Neuronal stem cell (in vitro differentiated cells): ENCODE measurements around the gene GATD1.

Experiments used
- DNase-seq: peaks from one replicate; pipeline ENCODE4 v3.0.0-alpha.2; 2013; ENCODE audit warnings: low spot score
- H2AFZ ChIP-seq: one replicate; pipeline ENCODE4 v1.6.1; 2013; ENCODE audit warnings: mild to moderate bottlenecking, low read length, inconsistent platforms
- H2AK5ac ChIP-seq: 2 replicates; pipeline ENCODE4 v1.6.1; 2013; ENCODE audit warnings: low read depth, mild to moderate bottlenecking, inconsistent platforms, low read length, moderate library complexity, mixed read lengths
- H2BK120ac ChIP-seq: 2 replicates; pipeline ENCODE4 v1.6.1; 2013; ENCODE audit warnings: low read depth, mild to moderate bottlenecking, inconsistent platforms, low read length, moderate library complexity, mixed read lengths
- H2BK12ac ChIP-seq: one replicate; pipeline ENCODE4 v1.6.1; 2013; ENCODE audit warnings: low read length, inconsistent platforms
- H2BK15ac ChIP-seq: 2 replicates; pipeline ENCODE4 v1.6.1; 2013; ENCODE audit warnings: mild to moderate bottlenecking, low read length, inconsistent platforms, mixed read lengths
- H2BK5ac ChIP-seq: one replicate; pipeline ENCODE4 v1.6.1; 2013; ENCODE audit warnings: inconsistent platforms, mild to moderate bottlenecking, low read length, moderate library complexity
- H3K14ac ChIP-seq: one replicate; pipeline ENCODE4 v1.6.1; 2013; ENCODE audit warnings: low read length, inconsistent platforms
- H3K18ac ChIP-seq: 2 replicates; pipeline ENCODE4 v1.6.1; 2013; ENCODE audit warnings: low read length, inconsistent platforms
- H3K23ac ChIP-seq: 2 replicates; pipeline ENCODE4 v1.6.1; 2013; ENCODE audit warnings: low read depth, mild to moderate bottlenecking, mixed read lengths, low read length, inconsistent platforms; ENCODE audit not compliant: poor library complexity
- H3K27ac ChIP-seq: replicated peaks from 3 replicates; pipeline ENCODE4 v1.5.1; 2013; ENCODE audit warnings: low read length, inconsistent platforms
- H3K27me3 ChIP-seq, 3 experiments: 2 replicates each; pipeline ENCODE4 v1.6.1; 2013; ENCODE audit warnings: low read length in 3 of 3, mild to moderate bottlenecking in 2 of 3, inconsistent platforms in 1 of 3, low read depth in 1 of 3, mixed read lengths in 1 of 3, moderate library complexity in 1 of 3; ENCODE audit not compliant: control insufficient read depth in 3 of 3, insufficient read depth in 3 of 3
- H3K36me3 ChIP-seq, 2 donors: replicated peaks in 1 of 2; 2 replicates each; pipeline ENCODE4 v1.6.1; 2013; ENCODE audit warnings: low read length in 2 of 2; ENCODE audit not compliant: control insufficient read depth in 2 of 2, insufficient read depth in 2 of 2
- H3K4ac ChIP-seq: 2 replicates; pipeline ENCODE4 v1.6.1; 2013; ENCODE audit warnings: inconsistent platforms, mild to moderate bottlenecking, low read length, moderate library complexity
- H3K4me1 ChIP-seq, 2 donors: 1 replicate in 1 of 2; 2 replicates in 1 of 2; pipeline ENCODE4 v1.6.1; 2013; ENCODE audit warnings: low read length in 2 of 2, low read depth in 1 of 2; ENCODE audit not compliant: control insufficient read depth in 2 of 2, insufficient read depth in 1 of 2
- H3K4me2 ChIP-seq: one replicate; pipeline ENCODE4 v1.6.1; 2013; ENCODE audit warnings: mild to moderate bottlenecking, low read length, inconsistent platforms; ENCODE audit not compliant: insufficient read depth, poor library complexity, severe bottlenecking
- H3K4me3 ChIP-seq, 2 donors: 2 replicates each; pipeline ENCODE4 v1.5.1; 2013; ENCODE audit warnings: low read length in 2 of 2, mild to moderate bottlenecking in 2 of 2, inconsistent platforms in 1 of 2, moderate library complexity in 1 of 2
- H3K79me1 ChIP-seq: one replicate; pipeline ENCODE4 v1.6.1; 2013; ENCODE audit warnings: low read depth, mild to moderate bottlenecking, inconsistent platforms, low read length, moderate library complexity
- H3K9ac ChIP-seq: one replicate; pipeline ENCODE4 v1.6.1; 2013; ENCODE audit warnings: mild to moderate bottlenecking, low read depth, low read length, inconsistent platforms; ENCODE audit not compliant: poor library complexity
- H3K9me3 ChIP-seq, 2 donors: replicated peaks in 1 of 2; 2 replicates each; pipeline versions ENCODE3 to v1.6.1; 2013; ENCODE audit warnings: low read length in 2 of 2, mild to moderate bottlenecking in 2 of 2, inconsistent platforms in 1 of 2, low read depth in 1 of 2, mixed read lengths in 1 of 2, moderate library complexity in 1 of 2; ENCODE audit not compliant: control insufficient read depth in 2 of 2, insufficient read depth in 1 of 2
- H4K8ac ChIP-seq: one replicate; pipeline ENCODE4 v1.6.1; 2013; ENCODE audit warnings: low read depth, mild to moderate bottlenecking, inconsistent platforms, low read length, moderate library complexity
- H4K91ac ChIP-seq: one replicate; pipeline ENCODE4 v1.6.1; 2013; ENCODE audit warnings: low read length, low read depth, mild to moderate bottlenecking, inconsistent platforms; ENCODE audit not compliant: poor library complexity
- WGBS, 2 donors: extraction: QIAGEN DNeasy Blood & Tissue Kit; methylation state at CpG; one replicate each; pipeline ENCODE4 v1.1.7; 2013; ENCODE audit warnings: missing lambda C conversion rate in 2 of 2, mixed read lengths in 1 of 2; ENCODE audit not compliant: insufficient read length in 2 of 2, insufficient replicate concordance in 1 of 2; ENCODE audit errors: extremely low coverage in 2 of 2; 5-methylcytosine and 5-hydroxymethylcytosine counted together

GATD1 gene

DNA sequence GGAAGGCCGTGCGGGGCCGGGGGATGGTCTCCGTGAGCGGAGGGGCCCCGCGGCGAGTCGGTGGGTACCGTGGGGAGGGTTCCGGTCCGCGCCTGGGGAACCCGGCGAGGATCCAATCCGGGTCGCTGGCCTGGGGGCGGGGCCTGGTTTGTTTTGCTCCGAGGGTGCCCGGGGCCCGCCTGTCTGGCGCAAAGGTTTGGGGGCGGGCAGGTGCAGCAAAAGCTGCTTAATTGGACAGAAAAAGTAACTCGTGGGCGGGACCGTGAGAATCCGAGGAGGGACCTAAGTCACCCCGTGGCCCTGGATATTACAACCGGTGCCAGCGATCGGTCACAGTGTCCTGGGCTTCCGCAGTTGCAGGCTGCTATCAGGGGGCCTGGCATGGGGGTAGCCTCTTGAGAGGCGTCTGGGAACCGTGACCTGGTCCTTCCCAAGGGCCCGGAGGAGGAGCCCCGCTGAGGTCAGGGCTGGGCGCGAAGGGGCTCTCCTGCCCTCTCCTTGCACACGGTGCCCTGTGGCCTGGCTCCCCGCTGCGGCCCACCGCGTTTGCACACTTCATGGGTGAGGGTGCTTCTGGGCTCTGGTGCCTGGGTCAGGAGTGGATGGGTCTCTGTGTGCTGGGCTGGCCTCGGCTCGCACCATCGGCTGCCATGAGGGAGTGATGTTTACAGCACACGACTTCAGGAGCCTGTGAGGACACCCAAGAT, 42.8 kb upstream of the GATD1 start:
- Histone ChIP-seq H3K9me3 (peaks cover 0 to 2% of the 10 kb centered on the region in 2 donors), H4K91ac (no peak overlapping the region), H3K4me2 (peak overlapping the region; percentile 83), H2AFZ (peak overlapping the region; percentile 94), H3K9ac (peak overlapping the region; percentile 95), H3K4ac (peak overlapping the region; percentile 77), H2BK5ac (no peak overlapping the region), H2BK15ac (peak overlapping the region; percentile 91), H3K27ac (no peak overlapping the region), H3K27me3 (no peaks in the 10 kb centered on the region), H3K4me1 (peaks cover 12 to 15% of the 10 kb centered on the region in 2 donors), H2BK12ac (peak overlapping the region; percentile 30), H2BK120ac (no peak overlapping the region), H3K18ac (peak overlapping the region; percentile 99), H3K23ac (peak overlapping the region; percentile 98), H3K79me1 (peaks cover 6% of the 10 kb centered on the region), H3K14ac (peak overlapping the region; percentile 47), H3K4me3 (peak overlapping the region; percentile 92 to 99), H4K8ac (no peak overlapping the region), H3K36me3 (peaks cover 0 to 35% of the 10 kb centered on the region in 2 donors), H2AK5ac (peak overlapping the region; percentile 94)
- WGBS, 2 donors: no CpG with 5 or more reads among the region's 47 CpGs
- DNase-seq: no peak

DNA sequence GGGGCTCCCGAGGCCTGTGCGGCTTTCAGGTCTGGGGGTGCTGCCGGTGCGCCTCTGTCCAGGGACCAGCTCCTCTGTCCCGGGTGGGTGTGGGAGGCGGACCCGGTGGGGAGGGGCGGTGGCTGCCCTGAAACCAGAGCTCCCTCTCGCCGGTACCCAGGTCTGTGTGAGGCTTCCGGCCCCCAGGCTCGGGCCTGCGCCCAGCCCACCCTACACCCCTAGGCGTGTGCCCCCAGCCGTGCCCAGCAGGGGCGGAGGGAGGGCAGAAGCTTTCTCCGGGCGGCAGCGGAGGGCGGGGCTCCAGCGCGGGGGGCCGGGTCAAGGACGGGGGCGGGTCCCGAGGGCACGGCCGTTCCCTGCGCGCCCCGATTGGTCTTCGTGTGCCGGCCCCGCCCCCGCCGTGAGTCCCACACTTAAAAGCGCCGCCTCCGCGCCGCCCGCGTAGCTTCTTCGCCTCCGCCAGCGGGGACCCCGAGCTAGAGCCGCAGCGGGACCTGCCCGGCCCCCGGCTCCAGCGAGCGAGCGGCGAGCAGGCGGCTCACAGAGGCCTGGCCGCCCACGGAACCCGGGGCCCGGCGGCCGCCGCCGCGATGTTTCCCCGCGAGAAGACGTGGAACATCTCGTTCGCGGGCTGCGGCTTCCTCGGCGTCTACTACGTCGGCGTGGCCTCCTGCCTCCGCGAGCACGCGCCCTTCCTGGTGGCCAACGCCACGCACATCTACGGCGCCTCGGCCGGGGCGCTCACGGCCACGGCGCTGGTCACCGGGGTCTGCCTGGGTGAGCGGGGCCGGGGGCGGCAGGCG, 42.0 kb upstream of the GATD1 start:
- peak overlapping the region; percentile 83 for H3K4me2 ChIP-seq
- H3K9me3 ChIP-seq: peaks cover 0 to 2% of the 10 kb centered on the region in 2 donors
- H3K36me3 ChIP-seq: peaks cover 0 to 33% of the 10 kb centered on the region in 2 donors
- H3K27me3 ChIP-seq: no peaks in the 10 kb centered on the region
- peak overlapping the region; percentile 94 for H2AFZ ChIP-seq
- no peak overlapping the region for H4K8ac ChIP-seq
- H3K9ac ChIP-seq: peak overlapping the region; percentile 95
- H3K14ac ChIP-seq: peak overlapping the region; percentile 94
- H2BK15ac ChIP-seq: peak overlapping the region; percentile 96
- peak overlapping the region; percentile 87 for H2BK5ac ChIP-seq
- H3K4me3 ChIP-seq: peak overlapping the region; percentile 92 to 99
- H4K91ac ChIP-seq: no peak overlapping the region
- peak overlapping the region; percentile 98 for H3K23ac ChIP-seq
- no CpG with 5 or more reads among the region's 96 CpGs for WGBS, 2 donors
- H3K4ac ChIP-seq: peak overlapping the region; percentile 37
- H3K4me1 ChIP-seq: peaks cover 12 to 15% of the 10 kb centered on the region in 2 donors
- H2BK120ac ChIP-seq: no peak overlapping the region
- H2BK12ac ChIP-seq: peak overlapping the region; percentile 60
- H3K18ac ChIP-seq: peak overlapping the region; percentile 99
- DNase-seq: peak; percentile 87
- peak overlapping the region; percentile 100 for H2AK5ac ChIP-seq
- H3K27ac ChIP-seq: peak overlapping the region; percentile 67
- H3K79me1 ChIP-seq: peaks cover 5% of the 10 kb centered on the region

DNA sequence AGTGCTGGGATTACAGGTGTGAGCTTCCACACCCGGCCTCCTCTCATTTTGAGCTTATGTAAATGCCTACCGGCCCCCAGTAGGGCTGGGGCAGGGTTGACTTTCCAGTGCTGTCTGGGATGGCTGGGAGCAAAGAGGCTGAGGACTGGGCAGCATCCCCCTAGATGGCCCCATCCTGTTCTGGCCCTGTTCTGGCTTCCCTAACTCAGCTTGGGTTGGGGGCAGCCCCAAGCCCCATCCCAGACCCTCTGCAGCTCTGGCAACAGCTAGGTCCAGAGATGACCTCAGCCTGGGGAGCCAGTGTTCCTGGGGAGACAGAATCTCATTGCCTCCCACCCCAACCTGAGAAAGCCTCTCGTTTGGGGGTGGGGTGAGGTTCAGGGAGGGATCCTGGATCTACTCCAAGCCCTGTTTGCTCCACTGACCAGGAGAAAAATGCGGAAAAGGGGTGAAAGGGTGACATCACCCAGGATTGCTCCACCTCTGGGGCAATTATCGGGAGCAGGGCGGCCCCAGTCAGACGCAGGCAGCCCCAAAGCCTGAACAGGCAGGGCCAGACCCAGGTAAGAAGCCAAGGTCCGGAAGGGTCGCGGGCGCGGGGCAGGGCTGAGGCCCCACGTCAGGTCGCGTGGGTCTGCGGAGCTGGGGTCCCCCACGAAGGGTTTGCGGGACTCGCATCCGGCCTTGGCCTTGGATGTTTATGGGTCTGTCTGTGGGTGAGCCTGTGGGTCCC, 41.3 kb upstream of the GATD1 start, which contains the start of gene PNPLA2:
TSS of gene PNPLA2 (plus strand) at position 519 of the 733 bp plus-strand sequence. CDS start 805 bp downstream, outside the sequence.
- no peak for DNase-seq
- peak within 1 kb of the TSS; percentile 37 for H3K4ac ChIP-seq

More for the DNA sequence above, 41.3 kb upstream of the GATD1 start, which contains the start of gene PNPLA2:
- Histone ChIP-seq H2BK5ac (peak within 1 kb of the TSS; percentile 87), H4K91ac (no peak within 1 kb of the TSS), H3K4me2 (peak within 1 kb of the TSS; percentile 83), H2BK15ac (peak within 1 kb of the TSS; percentile 96), H3K4me3 (peak within 1 kb of the TSS; percentile 92 to 99), H3K9ac (peak within 1 kb of the TSS; percentile 95), H4K8ac (no peak within 1 kb of the TSS), H3K9me3 (peaks cover 0 to 2% of the 10 kb centered on the region in 2 donors), H3K79me1 (peaks cover 7% of the 10 kb centered on the region), H3K27ac (peak within 1 kb of the TSS; percentile 67), H3K14ac (peak within 1 kb of the TSS; percentile 94), H2BK12ac (peak within 1 kb of the TSS; percentile 60), H3K23ac (peak within 1 kb of the TSS; percentile 98), H3K4me1 (peaks cover 12 to 15% of the 10 kb centered on the region in 2 donors), H2BK120ac (no peak within 1 kb of the TSS), H3K27me3 (no peaks in the 10 kb centered on the region), H3K18ac (peak within 1 kb of the TSS; percentile 99), H2AFZ (peak within 1 kb of the TSS; percentile 94), H2AK5ac (peak within 1 kb of the TSS; percentile 100), H3K36me3 (peaks cover 4 to 30% of the 10 kb centered on the region in 2 donors)
- WGBS, 2 donors: no CpG with 5 or more reads among the region's 20 CpGs
